Gastroesophageal sphincter (tissue), 4 donors: ENCODE results near the gene TOP3A. TPM values are rescaled to one million over a fixed set of nuclear protein-coding genes. Genes with fewer than 3 reads are reported as not detected.
"Not testable (repeated sequence)": the region's sequence is repeated elsewhere in the genome, so short reads cannot be mapped to it uniquely, and the experiment has no call there.

Source experiments
- ATAC-seq: fragments of 150-250 bp; one replicate; pipeline ENCODE4 v1.9.1; 2016; ENCODE audit warnings: mild to moderate bottlenecking, moderate library complexity
- H3K27ac ChIP-seq, 4 donors: fragments of 200-600 bp; sonication (generic) in 3 of 4; 1 replicate in 3 of 4; 2 replicates in 1 of 4; pipeline ENCODE4 v1.5.1; 2016 to 2019
- H3K27me3 ChIP-seq: fragments of 200-600 bp; sonication (generic); one replicate; pipeline ENCODE4 v1.5.1; 2019
- H3K36me3 ChIP-seq, 2 donors: fragments of 200-600 bp; sonication (generic); one replicate each; pipeline ENCODE4 v1.5.1; 2019; ENCODE audit warnings: control low read depth in 1 of 2
- H3K4me1 ChIP-seq, 3 donors: fragments of 200-600 bp; sonication (generic); 1 replicate in 2 of 3; 2 replicates in 1 of 3; pipeline ENCODE4 v1.5.1; 2016 to 2019; ENCODE audit warnings: control low read depth in 2 of 3
- H3K4me3 ChIP-seq, 2 donors: fragments of 200-600 bp; sonication (generic); one replicate each; pipeline ENCODE4 v1.5.1; 2019; ENCODE audit warnings: mild to moderate bottlenecking in 1 of 2, moderate library complexity in 1 of 2
- H3K9me3 ChIP-seq, 3 donors: fragments of 200-600 bp; sonication (generic); one replicate each; pipeline ENCODE4 v1.5.1; 2017 to 2019; ENCODE audit warnings: control low read depth in 2 of 3
- EP300 ChIP-seq: sonication (generic); formaldehyde crosslinking; IDR thresholded peaks from one replicate; pipeline ENCODE4 v1.6.1; 2017; ENCODE audit warnings: antibody characterized with exemption, mild to moderate bottlenecking
- POLR2A ChIP-seq, 2 donors: fragments of 450-650 bp; IDR thresholded peaks; one replicate each; pipeline ENCODE4 v1.6.1; 2017; ENCODE audit warnings: antibody characterized with exemption in 2 of 2, mild to moderate bottlenecking in 2 of 2, moderate library complexity in 1 of 2
- POLR2AphosphoS5 ChIP-seq: sonication (generic); formaldehyde crosslinking; IDR thresholded peaks from one replicate; pipeline ENCODE4 v1.6.1; 2017; ENCODE audit warnings: antibody characterized with exemption
- WGBS, 2 donors: methylation state at CpG; one replicate each; pipeline ENCODE4 v1.1.5; 2018; ENCODE audit warnings: low coverage in 1 of 2; 5-methylcytosine and 5-hydroxymethylcytosine counted together
- total RNA-seq, 4 donors: library from RNA; depleted of rRNA; stranded (reverse); fragments of >200 nt; gene quantifications; one replicate each; pipeline ENCODE4 v1.1.0, GENCODE V29; 2016
- TF ChIP-seq, protein P1 (sequence below), 4 experiments: fragments of 200-600 bp in 2 of 4; fragments of 450-650 bp in 2 of 4; sonication (generic) in 1 of 4; IDR thresholded peaks; one replicate each; pipeline ENCODE4 v1.5.1; 2017 to 2019; ENCODE audit warnings: antibody characterized with exemption in 4 of 4, mild to moderate bottlenecking in 2 of 4, moderate library complexity in 2 of 4

TOP3A gene
- total RNA-seq, 4 donors from 2014 or later = 19.6 to 49.7 (median 26.8) TPM

DNA sequence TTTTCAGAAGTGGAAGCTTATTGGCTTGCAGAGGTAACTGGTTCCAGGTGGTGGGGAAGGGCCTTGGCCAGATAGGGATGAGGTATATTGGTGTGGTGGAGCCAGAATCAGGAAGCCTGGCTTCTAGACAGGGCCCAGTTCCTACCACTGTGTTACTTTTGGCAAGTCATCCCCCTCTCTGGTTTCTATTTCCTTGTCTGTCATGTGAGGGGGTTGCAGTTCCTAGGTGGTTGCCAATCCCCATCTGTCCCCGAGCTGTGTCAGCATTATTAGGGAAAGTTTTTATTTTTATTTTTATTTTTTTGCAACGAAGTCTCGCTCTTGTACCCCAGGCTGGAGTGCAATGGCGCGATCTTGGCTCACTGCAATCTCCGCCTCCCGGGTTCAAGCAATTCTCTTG is 3.3 kb upstream of the TOP3A start:
- WGBS, 2 donors = 60% methylated on average over 1 of the region's 7 CpGs; no CpG with 5 or more reads in 1 of the 2 donors
- no peak overlapping the region for H3K27ac ChIP-seq
- H3K4me1 ChIP-seq = peaks cover 15 to 80% (median 58%) of the 10 kb centered on the region in 3 donors
- H3K4me3 ChIP-seq = peak overlapping the region in 1 of 2 donors; percentile 18
- peaks cover 0 to 69% of the 10 kb centered on the region in 2 donors for H3K36me3 ChIP-seq
- TF ChIP-seq POLR2A (IDR thresholded peaks at IDR 0.05) = no peak
- no peak for TF ChIP-seq EP300
- TF ChIP-seq POLR2AphosphoS5 = no peak
- TF ChIP-seq, protein P1, sequence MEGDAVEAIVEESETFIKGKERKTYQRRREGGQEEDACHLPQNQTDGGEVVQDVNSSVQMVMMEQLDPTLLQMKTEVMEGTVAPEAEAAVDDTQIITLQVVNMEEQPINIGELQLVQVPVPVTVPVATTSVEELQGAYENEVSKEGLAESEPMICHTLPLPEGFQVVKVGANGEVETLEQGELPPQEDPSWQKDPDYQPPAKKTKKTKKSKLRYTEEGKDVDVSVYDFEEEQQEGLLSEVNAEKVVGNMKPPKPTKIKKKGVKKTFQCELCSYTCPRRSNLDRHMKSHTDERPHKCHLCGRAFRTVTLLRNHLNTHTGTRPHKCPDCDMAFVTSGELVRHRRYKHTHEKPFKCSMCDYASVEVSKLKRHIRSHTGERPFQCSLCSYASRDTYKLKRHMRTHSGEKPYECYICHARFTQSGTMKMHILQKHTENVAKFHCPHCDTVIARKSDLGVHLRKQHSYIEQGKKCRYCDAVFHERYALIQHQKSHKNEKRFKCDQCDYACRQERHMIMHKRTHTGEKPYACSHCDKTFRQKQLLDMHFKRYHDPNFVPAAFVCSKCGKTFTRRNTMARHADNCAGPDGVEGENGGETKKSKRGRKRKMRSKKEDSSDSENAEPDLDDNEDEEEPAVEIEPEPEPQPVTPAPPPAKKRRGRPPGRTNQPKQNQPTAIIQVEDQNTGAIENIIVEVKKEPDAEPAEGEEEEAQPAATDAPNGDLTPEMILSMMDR (IDR thresholded peaks at IDR 0.05) = no peak
- no peak for ATAC-seq
- no peaks in the 10 kb centered on the region for H3K9me3 ChIP-seq
- H3K27me3 ChIP-seq = no peaks in the 10 kb centered on the region

DNA sequence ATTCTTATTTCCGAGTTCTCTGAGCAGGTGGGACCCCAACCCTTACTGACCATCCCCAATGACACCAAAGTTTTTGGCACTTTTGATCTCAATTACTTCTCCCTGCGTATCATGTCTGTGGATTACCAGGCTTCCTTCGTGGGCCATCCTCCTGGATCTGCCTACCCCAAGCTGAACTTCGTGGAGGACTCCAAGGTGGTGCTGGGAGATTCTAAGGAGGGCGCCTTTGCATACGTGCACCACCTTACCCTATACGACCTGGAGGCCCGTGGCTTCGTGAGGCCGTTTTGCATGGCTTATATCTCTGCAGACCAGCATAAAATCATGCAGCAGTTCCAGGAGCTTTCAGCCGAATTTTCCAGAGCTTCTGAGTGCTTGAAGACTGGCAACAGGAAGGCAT is 1.2 kb upstream of the TOP3A start:
- ATAC-seq = no peak
- Histone ChIP-seq H3K4me3 (peak overlapping the region; percentile 89 to 94), H3K9me3 (no peaks in the 10 kb centered on the region), H3K4me1 (peaks cover 15 to 87% (median 65%) of the 10 kb centered on the region in 3 donors), H3K27me3 (no peaks in the 10 kb centered on the region), H3K36me3 (peaks cover 0 to 54% of the 10 kb centered on the region in 2 donors), H3K27ac (peak overlapping the region in 3 of 4 donors; percentile 88 to 93 (median 89))
- 37 to 100% methylated on average over 1 to 4 of the region's 11 CpGs for WGBS, 2 donors
- TF ChIP-seq EP300 = no peak
- no peak for TF ChIP-seq POLR2A (IDR thresholded peaks at IDR 0.05)
- TF ChIP-seq POLR2AphosphoS5 = no peak

DNA sequence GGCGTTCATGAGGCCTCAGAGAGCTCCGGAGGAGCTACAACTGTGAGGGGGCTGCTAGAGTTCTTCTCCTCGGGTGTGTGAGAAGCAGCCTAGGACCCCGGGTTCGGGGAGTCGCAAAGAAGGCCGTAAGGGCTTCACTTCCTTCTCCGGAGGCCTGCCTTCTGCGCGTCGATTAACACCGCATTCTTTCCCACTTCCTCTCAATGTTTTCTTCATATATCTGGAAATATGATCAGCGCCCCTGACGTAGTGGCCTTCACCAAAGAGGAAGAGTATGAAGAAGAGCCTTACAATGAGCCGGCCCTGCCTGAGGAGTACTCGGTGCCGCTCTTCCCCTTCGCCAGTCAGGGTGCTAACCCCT is 748 bp upstream of the TOP3A start:
- peak overlapping the region; percentile 89 to 94 for H3K4me3 ChIP-seq
- H3K9me3 ChIP-seq = no peaks in the 10 kb centered on the region
- no peak for ATAC-seq
- peaks cover 15 to 83% (median 62%) of the 10 kb centered on the region in 3 donors for H3K4me1 ChIP-seq
- peaks cover 0 to 51% of the 10 kb centered on the region in 2 donors for H3K36me3 ChIP-seq
- H3K27ac ChIP-seq = peak overlapping the region; percentile 81 to 93 (median 88)
- WGBS, 2 donors = 11 to 12% methylated on average over 7 to 13 of the region's 18 CpGs
- TF ChIP-seq, protein P1 (IDR thresholded peaks at IDR 0.05) = no peak
- no peak for TF ChIP-seq POLR2A (IDR thresholded peaks at IDR 0.05)
- no peak for TF ChIP-seq POLR2AphosphoS5
- TF ChIP-seq EP300 = no peak
- no peaks in the 10 kb centered on the region for H3K27me3 ChIP-seq

DNA sequence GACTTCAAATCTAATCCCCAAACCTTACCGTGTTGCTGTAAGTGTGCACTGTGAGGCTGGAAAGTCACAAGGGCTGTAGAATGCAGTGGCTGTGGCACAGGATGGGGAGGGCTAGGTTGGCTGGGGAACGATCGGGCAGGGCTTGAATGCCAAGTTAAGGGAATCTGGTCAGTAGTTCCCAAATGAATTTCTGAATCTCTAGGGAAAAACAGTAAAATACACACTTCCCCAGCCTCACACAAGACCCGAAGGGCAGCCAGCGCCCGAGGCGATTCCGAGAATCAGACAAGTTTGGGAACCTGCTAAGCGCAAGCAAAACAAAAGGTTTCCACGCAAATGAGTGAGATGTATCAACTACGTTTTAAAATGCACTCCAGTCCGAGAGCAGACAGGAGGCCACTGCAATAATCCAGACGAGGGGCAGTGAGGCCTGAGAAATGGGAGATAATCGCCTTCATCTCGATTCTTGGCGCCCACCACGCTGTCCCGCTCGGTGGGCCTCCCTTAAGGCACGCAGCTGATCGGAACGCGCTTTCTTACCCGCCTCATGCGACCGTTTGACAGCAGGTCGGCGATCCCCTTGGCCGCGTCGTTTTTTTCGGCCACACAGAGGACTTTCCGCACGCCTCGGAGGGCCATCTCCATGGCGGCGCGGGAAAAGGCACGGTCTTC is 599 bp downstream of the TOP3A start:
- Histone ChIP-seq H3K27me3 (no peaks in the 10 kb centered on the region), H3K4me1 (peaks cover 15 to 69% (median 49%) of the 10 kb centered on the region in 3 donors), H3K36me3 (peaks cover 0 to 48% of the 10 kb centered on the region in 2 donors), H3K27ac (peak overlapping the region; percentile 41 to 93 (median 88)), H3K4me3 (peak overlapping the region; percentile 89 to 94), H3K9me3 (no peaks in the 10 kb centered on the region)
- TF ChIP-seq EP300 (no peak), POLR2A (IDR thresholded peaks at IDR 0.05) (no peak), POLR2AphosphoS5 (no peak)
- TF ChIP-seq, protein P1 (IDR thresholded peaks at IDR 0.05) = no peak
- WGBS, 2 donors = 0 to 1% methylated on average over 26 to 28 of the region's 39 CpGs
- no peak for ATAC-seq

DNA sequence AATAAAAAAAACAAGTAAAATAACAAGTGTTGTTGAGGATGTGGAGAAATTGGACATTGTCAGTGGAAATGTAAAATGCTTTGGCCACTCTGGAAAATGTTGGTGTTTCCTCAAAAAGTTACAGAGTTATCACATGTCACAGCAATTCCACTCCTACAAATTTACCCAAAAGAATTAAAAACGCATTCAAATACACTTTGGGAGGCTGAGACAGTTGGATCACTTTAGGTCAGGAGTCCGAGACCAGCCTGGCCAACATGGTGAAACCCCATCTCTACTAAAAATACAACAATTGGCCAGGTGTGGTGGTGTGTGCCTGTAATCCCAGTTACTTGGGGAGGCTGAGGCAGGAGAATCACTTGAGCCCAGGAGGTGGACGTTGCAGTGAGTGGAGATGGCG is 5.6 kb downstream of the TOP3A start:
- Histone ChIP-seq H3K4me1 (peaks cover 0 to 29% (median 14%) of the 10 kb centered on the region in 3 donors), H3K4me3 (no peak overlapping the region), H3K27me3 (no peaks in the 10 kb centered on the region), H3K9me3 (no peaks in the 10 kb centered on the region), H3K27ac (no peak overlapping the region), H3K36me3 (peaks cover 0 to 67% of the 10 kb centered on the region in 2 donors)
- ATAC-seq = no peak
- TF ChIP-seq, protein P1 (IDR thresholded peaks at IDR 0.05) = no peak
- TF ChIP-seq POLR2AphosphoS5 (no peak), POLR2A (IDR thresholded peaks at IDR 0.05) (no peak), EP300 (no peak)
- 94 to 100% methylated on average over 4 of the region's 4 CpGs for WGBS, 2 donors

DNA sequence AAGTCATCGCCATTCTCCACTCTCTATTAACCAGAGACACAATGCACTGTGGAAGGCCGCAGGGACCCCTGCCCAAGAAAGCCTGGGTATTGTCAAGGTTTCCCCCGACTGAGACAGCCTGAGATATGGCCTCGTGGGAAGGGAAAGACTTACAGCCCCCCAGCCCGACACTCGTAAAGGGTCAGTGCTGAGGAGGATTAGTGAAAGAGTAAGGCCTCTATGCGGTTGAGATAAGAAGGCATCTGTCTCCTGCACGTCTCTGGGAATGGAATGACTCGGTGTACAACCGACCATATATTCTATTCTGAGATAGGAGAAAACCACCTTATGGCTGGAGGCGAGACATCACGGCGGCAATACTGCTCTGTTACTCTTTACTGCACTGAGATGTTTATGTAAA is 11.6 kb downstream of the TOP3A start:
- H3K27me3 ChIP-seq, H3K4me3 ChIP-seq, H3K27ac ChIP-seq, H3K9me3 ChIP-seq, ATAC-seq, H3K4me1 ChIP-seq: not testable (repeated sequence)
- H3K36me3 ChIP-seq = peaks cover 0 to 98% of the 10 kb centered on the region in 2 donors
- WGBS, 2 donors = 76 to 87% methylated on average over 5 to 12 of the region's 13 CpGs
